OCI-LY3 (cell line): ENCODE results near the gene CDH23.

Source experiments
- H2AFZ ChIP-seq: fragments of 200-600, 300-600 bp; shearing (Covaris generic); 2 replicates; pipeline ENCODE4 v1.6.0; 2014; ENCODE audit warnings: antibody characterized with exemption, low read depth, low read length
- H3K27ac ChIP-seq: fragments of 200-600, 300-600 bp; sonication (generic); 2 replicates; pipeline ENCODE4 v1.5.1; 2014; ENCODE audit warnings: mild to moderate bottlenecking, low read length, moderate library complexity, mixed read lengths
- H3K27me3 ChIP-seq: fragments of 200-600, 300-600 bp; sonication (generic); 2 replicates; pipeline ENCODE4 v1.6.1; 2014; ENCODE audit warnings: low read depth, low read length, mixed read lengths
- H3K36me3 ChIP-seq: fragments of 200-600, 300-600 bp; sonication (generic); replicated peaks from 2 replicates; pipeline ENCODE3; 2014; ENCODE audit warnings: low read depth, low read length, mixed read lengths
- H3K4me1 ChIP-seq: fragments of 300-600, 200-600 bp; sonication (generic); 2 replicates; pipeline ENCODE4 v1.6.1; 2014; ENCODE audit warnings: low read length, mixed read lengths
- H3K4me2 ChIP-seq: fragments of 200-600, 300-600 bp; sonication (generic); 2 replicates; pipeline ENCODE4 v1.6.1; 2014; ENCODE audit warnings: low read length, mixed read lengths
- H3K4me3 ChIP-seq: fragments of 300-600, 200-600 bp; sonication (generic); 2 replicates; pipeline ENCODE4 v1.5.1; 2014; ENCODE audit warnings: antibody characterized with exemption, mild to moderate bottlenecking, low read length, moderate library complexity
- H3K79me2 ChIP-seq: fragments of 300-600, 200-600 bp; shearing (Covaris generic); 2 replicates; pipeline ENCODE4 v1.6.1; 2014; ENCODE audit warnings: mild to moderate bottlenecking, low read length, mixed read lengths
- H3K9ac ChIP-seq: fragments of 300-600, 200-600 bp; shearing (Covaris generic); 2 replicates; pipeline ENCODE4 v1.6.0; 2014; ENCODE audit warnings: mild to moderate bottlenecking, low read length, moderate library complexity
- H3K9me3 ChIP-seq: fragments of 200-600, 300-600 bp; shearing (Covaris generic); 2 replicates; pipeline ENCODE4 v1.6.1; 2014; ENCODE audit warnings: low read length, mixed read lengths; ENCODE audit not compliant: insufficient read depth
- H4K20me1 ChIP-seq: fragments of 200-600, 300-600 bp; sonication (generic); 2 replicates; pipeline ENCODE4 v1.6.1; 2016; ENCODE audit warnings: low read length, mixed read lengths; ENCODE audit not compliant: insufficient read depth
- CTCF ChIP-seq: fragments of 200-600, 300-600 bp; sonication (generic); IDR thresholded peaks from 2 replicates; pipeline ENCODE4 v1.5.1; 2014; ENCODE audit warnings: antibody characterized with exemption, low read length, low read depth
- EZH2phosphoT487 ChIP-seq: fragments of 200-600 bp; shearing (Covaris generic); IDR thresholded peaks from 2 replicates; pipeline ENCODE4 v1.6.1; 2018; ENCODE audit warnings: antibody characterized with exemption, mixed run types, low read depth

The CDH23 gene

GRCh38 chr10:71549766-71550533 is 153.2 kb downstream of the CDH23 start:
- H3K4me1 ChIP-seq = peaks cover 6% of the 10 kb centered on the region
- no peak overlapping the region for H2AFZ ChIP-seq
- no peaks in the 10 kb centered on the region for H3K79me2 ChIP-seq
- no peak overlapping the region for H3K4me2 ChIP-seq
- H3K9me3 ChIP-seq = no peaks in the 10 kb centered on the region
- TF ChIP-seq CTCF = no peak
- no peak overlapping the region for H3K27ac ChIP-seq
- H3K36me3 ChIP-seq = no peaks in the 10 kb centered on the region
- H3K27me3 ChIP-seq = no peaks in the 10 kb centered on the region
- H3K9ac ChIP-seq = no peak overlapping the region
- no peaks in the 10 kb centered on the region for H4K20me1 ChIP-seq
- H3K4me3 ChIP-seq = no peak overlapping the region

GRCh38 chr10:71550628-71551027 is 153.9 kb downstream of the CDH23 start:
- no peaks in the 10 kb centered on the region for H3K27me3 ChIP-seq
- H3K36me3 ChIP-seq = no peaks in the 10 kb centered on the region
- no peak overlapping the region for H3K27ac ChIP-seq
- H4K20me1 ChIP-seq = no peaks in the 10 kb centered on the region
- H2AFZ ChIP-seq = no peak overlapping the region
- H3K4me1 ChIP-seq = peaks cover 10% of the 10 kb centered on the region
- no peak overlapping the region for H3K4me2 ChIP-seq
- no peak overlapping the region for H3K9ac ChIP-seq
- TF ChIP-seq CTCF (no peak), EZH2phosphoT487 (no peak)
- H3K4me3 ChIP-seq = no peak overlapping the region
- H3K79me2 ChIP-seq = no peaks in the 10 kb centered on the region
- H3K9me3 ChIP-seq = no peaks in the 10 kb centered on the region

GRCh38 chr10:71551970-71552369 is 155.2 kb downstream of the CDH23 start:
- TF ChIP-seq CTCF = no peak
- TF ChIP-seq EZH2phosphoT487 = no peak
- no peak overlapping the region for H3K4me2 ChIP-seq
- H3K4me3 ChIP-seq = no peak overlapping the region
- H4K20me1 ChIP-seq = no peaks in the 10 kb centered on the region
- no peaks in the 10 kb centered on the region for H3K27me3 ChIP-seq
- no peak overlapping the region for H3K27ac ChIP-seq
- H2AFZ ChIP-seq = no peak overlapping the region
- H3K36me3 ChIP-seq = no peaks in the 10 kb centered on the region
- H3K9me3 ChIP-seq = no peaks in the 10 kb centered on the region
- H3K79me2 ChIP-seq = no peaks in the 10 kb centered on the region
- H3K4me1 ChIP-seq = peaks cover 10% of the 10 kb centered on the region
- no peak overlapping the region for H3K9ac ChIP-seq

- no peaks in the 10 kb centered on the region for H3K79me2 ChIP-seq
- H3K9me3 ChIP-seq = no peaks in the 10 kb centered on the region
- H3K27me3 ChIP-seq = no peaks in the 10 kb centered on the region
- no peaks in the 10 kb centered on the region for H3K36me3 ChIP-seq
- H3K9ac ChIP-seq = no peak overlapping the region
- H3K27ac ChIP-seq = no peak overlapping the region
- TF ChIP-seq EZH2phosphoT487 (no peak), CTCF (no peak)
- H3K4me1 ChIP-seq = peaks cover 10% of the 10 kb centered on the region
- H2AFZ ChIP-seq = no peak overlapping the region
- no peaks in the 10 kb centered on the region for H4K20me1 ChIP-seq
- H3K4me3 ChIP-seq = no peak overlapping the region
- no peak overlapping the region for H3K4me2 ChIP-seq
Measured at GRCh38 chr10:71553432-71553831, 156.7 kb downstream of the CDH23 start.
